H1 (cell line): ENCODE results near the gene DENND2C. TPM values are rescaled to one million over a fixed set of nuclear protein-coding genes. Genes with fewer than 3 reads are reported as not detected.

Source experiments
- CTCF ChIA-PET: fragments of 300-600 bp; sonication (Branson Sonifier 250); formaldehyde crosslinking; loops from one replicate; lab custom pipeline; 2021; ENCODE audit not compliant: partially characterized antibody; lab: Charles Lee
- POLR2A ChIA-PET: fragments of 300-600 bp; sonication (Branson Sonifier 250); formaldehyde crosslinking; loops from one replicate; lab custom pipeline; 2021; ENCODE audit warnings: inconsistent platforms; ENCODE audit not compliant: partially characterized antibody; lab: Charles Lee
- DNase-seq, 2 experiments: peaks; one replicate each; pipeline versions ENCODE4 v3.0.0 to v3.0.0-alpha.2; 2010 to 2022; ENCODE audit warnings: low spot score in 2 of 2, low read depth in 1 of 2, mixed read lengths in 1 of 2
- FAIRE-seq: peaks from 2 replicates; lab custom pipeline; 2011; peaks lifted over from hg19 to GRCh38; lab: Jason Lieb, UNC
- H2AFZ ChIP-seq: 2 replicates; pipeline ENCODE4 v1.8.1; 2012; ENCODE audit warnings: low read length, inconsistent platforms
- H2AK5ac ChIP-seq: 2 replicates; pipeline ENCODE4 v1.6.1; 2013; ENCODE audit warnings: low read depth, low read length
- H2BK120ac ChIP-seq: replicated peaks from 2 replicates; pipeline ENCODE3; 2013; ENCODE audit warnings: low read depth, low read length, inconsistent platforms
- H2BK12ac ChIP-seq: 2 replicates; pipeline ENCODE4 v1.6.1; 2013; ENCODE audit warnings: low read depth, low read length
- H2BK15ac ChIP-seq: 2 replicates; pipeline ENCODE4 v1.6.1; 2013; ENCODE audit warnings: low read length
- H2BK20ac ChIP-seq: 2 replicates; pipeline ENCODE4 v1.6.1; 2013; ENCODE audit warnings: low read length
- H2BK5ac ChIP-seq: 2 replicates; pipeline ENCODE4 v1.6.1; 2013; ENCODE audit warnings: low read depth, low read length
- H3K14ac ChIP-seq: 2 replicates; pipeline ENCODE4 v1.6.1; 2013; ENCODE audit warnings: inconsistent platforms; ENCODE audit not compliant: insufficient read length
- H3K18ac ChIP-seq: 2 replicates; pipeline ENCODE4 v1.6.1; 2013; ENCODE audit warnings: low read length; ENCODE audit errors: extremely low read depth
- H3K23ac ChIP-seq: 2 replicates; pipeline ENCODE4 v1.6.1; 2013; ENCODE audit warnings: inconsistent platforms; ENCODE audit not compliant: insufficient read length
- H3K23me2 ChIP-seq: 2 replicates; pipeline ENCODE4 v1.6.1; 2013; ENCODE audit warnings: low read depth, low read length
- H3K27ac ChIP-seq: 2 replicates; pipeline ENCODE4 v1.6.1; 2011; ENCODE audit warnings: low read depth, low read length, inconsistent platforms
- H3K27me3 ChIP-seq, 4 experiments: replicated peaks in 1 of 4; 1 replicate in 1 of 4; 2 replicates in 3 of 4; pipeline versions ENCODE4 v1.6.1 to v1.8.1; 2011 to 2013; ENCODE audit warnings: low read length in 3 of 4, mild to moderate bottlenecking in 3 of 4, inconsistent platforms in 2 of 4, mixed read lengths in 2 of 4, moderate library complexity in 1 of 4; ENCODE audit not compliant: control insufficient read depth in 3 of 4, insufficient read depth in 3 of 4; ENCODE audit errors: extremely low read depth in 1 of 4
- H3K36me3 ChIP-seq, 4 experiments: 2 replicates each; pipeline versions ENCODE4 v1.6.1 to v1.8.1; 2011 to 2013; ENCODE audit warnings: mild to moderate bottlenecking in 4 of 4, low read length in 3 of 4, moderate library complexity in 2 of 4, control low read depth in 1 of 4, inconsistent platforms in 1 of 4; ENCODE audit not compliant: insufficient read depth in 4 of 4, control insufficient read depth in 2 of 4
- H3K4ac ChIP-seq: replicated peaks from 2 replicates; pipeline ENCODE3; 2013; ENCODE audit warnings: low read length, low read depth, mixed read lengths, inconsistent platforms; ENCODE audit not compliant: insufficient read length
- H3K4me1 ChIP-seq, 4 experiments: replicated peaks in 1 of 4; 1 replicate in 1 of 4; 2 replicates in 3 of 4; pipeline versions ENCODE4 v1.6.1 to v1.8.1; 2011 to 2013; ENCODE audit warnings: low read length in 3 of 4, inconsistent platforms in 2 of 4, mixed read lengths in 1 of 4; ENCODE audit not compliant: insufficient read depth in 4 of 4, control insufficient read depth in 3 of 4
- H3K4me2 ChIP-seq, 2 experiments: 2 replicates each; pipeline versions ENCODE4 v1.6.1 to v1.8.1; 2011 to 2013; ENCODE audit warnings: low read depth in 2 of 2, low read length in 2 of 2, control low read depth in 1 of 2, inconsistent platforms in 1 of 2, mild to moderate bottlenecking in 1 of 2; ENCODE audit not compliant: insufficient read depth in 1 of 2
- H3K4me3 ChIP-seq, 4 experiments: fragments of 200-600, 300-600 bp in 1 of 4; sonication (generic), shearing (Covaris generic), sonication (Bioruptor Twin) in 1 of 4; 2 replicates each; pipeline versions ENCODE4 v1.5.1 to v1.8.1; 2011 to 2016; ENCODE audit warnings: low read length in 4 of 4, low read depth in 3 of 4, control low read depth in 2 of 4, inconsistent platforms in 2 of 4, mild to moderate bottlenecking in 2 of 4, mixed read lengths in 1 of 4, moderate library complexity in 1 of 4; ENCODE audit not compliant: insufficient read depth in 2 of 4; ENCODE audit errors: extremely low read depth in 1 of 4
- H3K56ac ChIP-seq: replicated peaks from 2 replicates; pipeline ENCODE3; 2013; ENCODE audit warnings: low read depth, mild to moderate bottlenecking, mixed read lengths, low read length, inconsistent platforms; ENCODE audit not compliant: insufficient read length
- H3K79me1 ChIP-seq: 2 replicates; pipeline ENCODE4 v1.6.1; 2013; ENCODE audit warnings: low read depth, low read length, control low read depth
- H3K79me2 ChIP-seq, 2 experiments: 2 replicates each; pipeline versions ENCODE4 v1.6.1 to v1.8.1; 2012 to 2013; ENCODE audit warnings: low read length in 2 of 2, mild to moderate bottlenecking in 2 of 2, inconsistent platforms in 1 of 2; ENCODE audit not compliant: insufficient read depth in 2 of 2, control insufficient read depth in 1 of 2
- H3K9ac ChIP-seq, 4 experiments: replicated peaks in 1 of 4; 1 replicate in 1 of 4; 2 replicates in 3 of 4; pipeline versions ENCODE4 v1.6.1 to v1.8.1; 2011 to 2013; ENCODE audit warnings: low read depth in 3 of 4, low read length in 3 of 4, control low read depth in 2 of 4, mild to moderate bottlenecking in 2 of 4, moderate library complexity in 2 of 4, inconsistent platforms in 1 of 4; ENCODE audit errors: extremely low read depth in 1 of 4
- H3K9me3 ChIP-seq, 2 experiments: 2 replicates each; pipeline versions ENCODE4 v1.6.1 to v1.8.1; 2012 to 2013; ENCODE audit warnings: mild to moderate bottlenecking in 2 of 2, moderate library complexity in 2 of 2, control low read depth in 1 of 2, inconsistent platforms in 1 of 2, low read depth in 1 of 2, low read length in 1 of 2, mixed read lengths in 1 of 2; ENCODE audit not compliant: insufficient read depth in 2 of 2
- H4K20me1 ChIP-seq, 2 experiments: replicated peaks in 1 of 2; 2 replicates each; pipeline versions ENCODE3 to v1.8.1; 2011 to 2013; ENCODE audit warnings: inconsistent platforms in 2 of 2, low read length in 2 of 2, mild to moderate bottlenecking in 1 of 2; ENCODE audit not compliant: insufficient read depth in 2 of 2, control insufficient read depth in 1 of 2
- H4K5ac ChIP-seq: 2 replicates; pipeline ENCODE4 v1.6.1; 2013; ENCODE audit warnings: low read length, low read depth, mixed read lengths, inconsistent platforms; ENCODE audit not compliant: insufficient read length
- H4K8ac ChIP-seq: 2 replicates; pipeline ENCODE4 v1.8.0; 2013; ENCODE audit warnings: mild to moderate bottlenecking, moderate library complexity, low read length, inconsistent platforms; ENCODE audit not compliant: insufficient read depth; ENCODE audit errors: extremely low read depth
- H4K91ac ChIP-seq: replicated peaks from 2 replicates; pipeline ENCODE3; 2013; ENCODE audit warnings: low read length, mixed read lengths, inconsistent platforms; ENCODE audit not compliant: insufficient read length
- ASH2L ChIP-seq: fragments of 200-600, 300-600 bp; sonication (generic); IDR thresholded peaks from one replicate; pipeline ENCODE4 v1.7.1; 2017; ENCODE audit warnings: low read length
- CHD1 ChIP-seq: IDR thresholded peaks from 2 replicates; pipeline ENCODE4 v1.6.1; 2012; ENCODE audit warnings: low read depth, low read length, improper control_type of control experiment
- CREB1 ChIP-seq: IDR thresholded peaks from 2 replicates; pipeline ENCODE4 v1.6.1; 2012; ENCODE audit warnings: inconsistent platforms
- HDAC6 ChIP-seq: IDR thresholded peaks from one replicate; pipeline ENCODE4 v1.7.1; 2012; ENCODE audit warnings: low read depth, mild to moderate bottlenecking, inconsistent platforms, low read length, moderate library complexity
- NANOG ChIP-seq: IDR thresholded peaks from 2 replicates; pipeline ENCODE4 v1.6.1; 2011; ENCODE audit warnings: low read length, low read depth, mild to moderate bottlenecking, inconsistent platforms; ENCODE audit not compliant: insufficient read depth, poor library complexity, severe bottlenecking
- POU5F1 ChIP-seq: IDR thresholded peaks from 2 replicates; pipeline ENCODE4 v1.6.1; 2011; ENCODE audit warnings: low read depth, mild to moderate bottlenecking, low read length, moderate library complexity
- SP2 ChIP-seq: IDR thresholded peaks from 2 replicates; pipeline ENCODE4 v1.6.1; 2012; ENCODE audit warnings: mild to moderate bottlenecking, low read length, inconsistent platforms
- SP4 ChIP-seq: IDR thresholded peaks from 2 replicates; pipeline ENCODE4 v1.6.1; 2012; ENCODE audit warnings: low read length, inconsistent platforms
- SRF ChIP-seq: IDR thresholded peaks from 2 replicates; pipeline ENCODE4 v1.6.1; 2011; ENCODE audit warnings: mild to moderate bottlenecking, low read depth, low read length, moderate library complexity
- WGBS, 2 experiments: shearing (Covaris generic) in 1 of 2; methylation state at CpG; one replicate each; pipeline versions ENCODE4 v1.1.6 to v1.1.7; 2013 to 2015; ENCODE audit warnings: low lambda C conversion rate in 2 of 2, mixed read lengths in 2 of 2, inconsistent platforms in 1 of 2, low coverage in 1 of 2, missing lambda C conversion rate in 1 of 2; ENCODE audit not compliant: insufficient replicate concordance in 2 of 2, insufficient coverage in 1 of 2, insufficient read length in 1 of 2; ENCODE audit errors: extremely low coverage in 1 of 2, missing lambda C conversion rate in 1 of 2; 5-methylcytosine and 5-hydroxymethylcytosine counted together
- polyA plus RNA-seq, 7 experiments: library from polyadenylated mRNA; depleted of rRNA in 3 of 7; stranded (reverse) in 5 of 7; unstranded in 2 of 7; fragments of >200 nt in 5 of 7; fragments of 200-250 nt in 2 of 7; gene quantifications; 1 replicate in 5 of 7; 2 replicates in 1 of 7; 4 replicates in 1 of 7; pipeline versions ENCODE4 v1.2.1 to v1.2.3, GENCODE V29; 2011 to 2013; ENCODE audit warnings: missing spikeins in 2 of 7, mixed read lengths in 2 of 7
- total RNA-seq: library from RNA; stranded (reverse); fragmentation: NEBNext Ultra II Directional; extraction: Animal tissue kit (Norgen Biotek cat#: 25700); gene quantifications from 2 replicates; pipeline ENCODE4 v1.2.1, GENCODE V29; 2021

Gene DENND2C
- total and polyA plus RNA-seq, 2 of the 8 experiments (the other 6 are each of a cell fraction or from before 2014, with no cell fraction given) = 1.8 to 5.5 TPM

GRCh38 chr1:114559356-114559755 lies 110.5 kb downstream of the DENND2C start:
- POLR2A ChIA-PET = interaction anchor here (0.7 kb wide), 1 partner anchor 49 kb away, joined by 3 read pairs; the partner anchor contains the start of gene TRIM33
- H2BK12ac ChIP-seq = no peak overlapping the region
- TF ChIP-seq CREB1 (no peak), NANOG (no peak), SP2 (no peak), ASH2L (no peak), POU5F1 (no peak), CHD1 (no peak), SP4 (no peak), SRF (no peak), HDAC6 (no peak)
- no peak overlapping the region for H2AK5ac ChIP-seq
- H3K27me3 ChIP-seq = no peaks in the 10 kb centered on the region
- H4K5ac ChIP-seq = no peak overlapping the region
- no peak overlapping the region for H3K18ac ChIP-seq
- CTCF ChIA-PET = interaction anchor here (0.6 to 2.1 kb wide), 17 partner anchors 9 to 1421 kb away, joined by 3 to 11 read pairs (median 4); no protein-coding TSS in a partner anchor
- DNase-seq (no peak), FAIRE-seq (no peak)
- no peaks in the 10 kb centered on the region for H3K9me3 ChIP-seq
- no peak overlapping the region for H2BK120ac ChIP-seq
- H3K79me2 ChIP-seq = no peaks in the 10 kb centered on the region
- no peak overlapping the region for H2BK20ac ChIP-seq
- H3K14ac ChIP-seq = no peak overlapping the region
- no peaks in the 10 kb centered on the region for H3K79me1 ChIP-seq
- no peak overlapping the region for H2AFZ ChIP-seq
- no peak overlapping the region for H4K91ac ChIP-seq
- H3K27ac ChIP-seq = no peak overlapping the region
- no peaks in the 10 kb centered on the region for H3K4me1 ChIP-seq
- H3K23me2 ChIP-seq = no peaks in the 10 kb centered on the region
- no peak overlapping the region for H2BK15ac ChIP-seq
- no peaks in the 10 kb centered on the region for H3K36me3 ChIP-seq
- H4K8ac ChIP-seq = no peak overlapping the region
- H3K9ac ChIP-seq = no peak overlapping the region
- H3K23ac ChIP-seq = no peak overlapping the region
- no peak overlapping the region for H2BK5ac ChIP-seq
- no peak overlapping the region for H3K4me3 ChIP-seq
- no peak overlapping the region for H3K56ac ChIP-seq
- WGBS, 2 experiments = 88% methylated on average over 3 of the region's 3 CpGs; no CpG with 5 or more reads in 1 of the 2 experiments
- no peak overlapping the region for H3K4ac ChIP-seq
- no peak overlapping the region for H3K4me2 ChIP-seq
- no peaks in the 10 kb centered on the region for H4K20me1 ChIP-seq
